ENCODE data around the gene ZNF566. TPM values are rescaled to one million over a fixed set of nuclear protein-coding genes. Genes with fewer than 3 reads are reported as not detected.
"Not testable (repeated sequence)": the region's sequence is repeated elsewhere in the genome, so short reads cannot be mapped to it uniquely, and the experiment has no call there.

Gene ZNF566
- total RNA-seq, 1 donor from 2014 or later, result 20.8 TPM

GRCh38 chr19:36501973-36502372 is 12.6 kb upstream of the ZNF566 start:
- Mint-ChIP-seq H3K27me3 (ENCODE audit: low read depth) (no peaks in the 10 kb centered on the region), H3K27ac (ENCODE audit: unreplicated experiment) (no peak overlapping the region), H3K9me3 (peaks cover 11% of the 10 kb centered on the region), H3K36me3 (ENCODE audit: low read depth) (peaks cover 11% of the 10 kb centered on the region), H3K4me3 (no peak overlapping the region), H3K4me1 (no peaks in the 10 kb centered on the region)
- DNase-seq (ENCODE audit: low read depth, low spot score), result no peak
- TF ChIP-seq CTCF (conservative IDR thresholded peaks at IDR 0.05), result no peak

- H3K4me3 Mint-ChIP-seq, result no peak overlapping the region
Observed at GRCh38 chr19:36497001-36497400, 7.6 kb upstream of the ZNF566 start.

GRCh38 chr19:36492689-36493453 is 3.5 kb upstream of the ZNF566 start:
- Mint-ChIP-seq H3K9me3 (peaks cover 14% of the 10 kb centered on the region), H3K36me3 (ENCODE audit: low read depth) (peaks cover 29% of the 10 kb centered on the region), H3K4me1 (peaks cover 24% of the 10 kb centered on the region), H3K4me3 (peak overlapping the region; percentile 42)
- not testable (repeated sequence) for H3K27ac Mint-ChIP-seq (ENCODE audit: unreplicated experiment); H3K27me3 Mint-ChIP-seq (ENCODE audit: low read depth)
- peak; percentile 60 for TF ChIP-seq CTCF (conservative IDR thresholded peaks at IDR 0.05)
- DNase-seq (ENCODE audit: low read depth, low spot score), result peak; percentile 11

More at GRCh38 chr19:36497001-36497400, 7.6 kb upstream of the ZNF566 start:
- no peaks in the 10 kb centered on the region for H3K27me3 Mint-ChIP-seq (ENCODE audit: low read depth)
- no peaks in the 10 kb centered on the region for H3K4me1 Mint-ChIP-seq
- peaks cover 15% of the 10 kb centered on the region for H3K36me3 Mint-ChIP-seq (ENCODE audit: low read depth)
- DNase-seq (ENCODE audit: low read depth, low spot score), result no peak
- no peak overlapping the region for H3K27ac Mint-ChIP-seq (ENCODE audit: unreplicated experiment)
- H3K9me3 Mint-ChIP-seq, result peaks cover 11% of the 10 kb centered on the region
- no peak for TF ChIP-seq CTCF (conservative IDR thresholded peaks at IDR 0.05)

GRCh38 chr19:36490846-36491245 is 1.5 kb upstream of the ZNF566 start:
- not testable (repeated sequence) for H3K27me3 Mint-ChIP-seq (ENCODE audit: low read depth); DNase-seq (ENCODE audit: low read depth, low spot score); H3K27ac Mint-ChIP-seq (ENCODE audit: unreplicated experiment); H3K4me3 Mint-ChIP-seq
- H3K9me3 Mint-ChIP-seq, result peaks cover 15% of the 10 kb centered on the region
- H3K36me3 Mint-ChIP-seq (ENCODE audit: low read depth), result peaks cover 40% of the 10 kb centered on the region
- H3K4me1 Mint-ChIP-seq, result peaks cover 32% of the 10 kb centered on the region

- H3K9me3 Mint-ChIP-seq, result peaks cover 16% of the 10 kb centered on the region
- peaks cover 32% of the 10 kb centered on the region for H3K4me1 Mint-ChIP-seq
- DNase-seq (ENCODE audit: low read depth, low spot score), result peak; percentile 70
- TF ChIP-seq CTCF (conservative IDR thresholded peaks at IDR 0.05), result no peak
- H3K4me3 Mint-ChIP-seq, result peak overlapping the region; percentile 99
- peaks cover 44% of the 10 kb centered on the region for H3K36me3 Mint-ChIP-seq (ENCODE audit: low read depth)
- peaks cover 2% of the 10 kb centered on the region for H3K27me3 Mint-ChIP-seq (ENCODE audit: low read depth)
- H3K27ac Mint-ChIP-seq (ENCODE audit: unreplicated experiment), result peak overlapping the region; percentile 100
Observed at GRCh38 chr19:36489920-36490415, 607 bp upstream of the ZNF566 start.

GRCh38 chr19:36488846-36489117 is 579 bp downstream of the ZNF566 start:
- Mint-ChIP-seq H3K4me3 (peak overlapping the region; percentile 99), H3K4me1 (peaks cover 32% of the 10 kb centered on the region), H3K36me3 (ENCODE audit: low read depth) (peaks cover 49% of the 10 kb centered on the region), H3K9me3 (peaks cover 16% of the 10 kb centered on the region), H3K27ac (ENCODE audit: unreplicated experiment) (peak overlapping the region; percentile 100), H3K27me3 (ENCODE audit: low read depth) (peaks cover 2% of the 10 kb centered on the region)
- DNase-seq (ENCODE audit: low read depth, low spot score), result no peak
- no peak for TF ChIP-seq CTCF (conservative IDR thresholded peaks at IDR 0.05)

All from neural crest cell (in vitro differentiated cells).